ENCODE results near the gene DNAH11.

Gene DNAH11

GRCh38 chr7:21636694-21637093 is 93.9 kb downstream of the DNAH11 start:
- Histone ChIP-seq H3K36me3 (no peaks in the 10 kb centered on the region), H3K4me3 (no peak overlapping the region), H3K9me3 (replicated peaks in 1 of 11) (peaks cover 0 to 6% (median 4%) of the 10 kb centered on the region in 11 experiments; a peak in 10 of 22 replicates), H3K4me1 (no peaks in the 10 kb centered on the region), H4K20me1 (no peaks in the 10 kb centered on the region), H3K9ac (no peak overlapping the region), H3K27ac (no peak overlapping the region), H3K27me3 (no peaks in the 10 kb centered on the region), H3K4me2 (no peak overlapping the region)
- TF ChIP-seq Cebpa-rat (IDR thresholded peaks at IDR 0.05), result no peak

- H3K27me3 ChIP-seq, result no peaks in the 10 kb centered on the region
- no peaks in the 10 kb centered on the region for H3K36me3 ChIP-seq
- no peak overlapping the region for H3K9ac ChIP-seq
- no peaks in the 10 kb centered on the region for H4K20me1 ChIP-seq
- H3K4me2 ChIP-seq, result no peak overlapping the region
- H3K27ac ChIP-seq, result no peak overlapping the region
- no peaks in the 10 kb centered on the region for H3K9me3 ChIP-seq (replicated peaks in 1 of 11)
- no peak overlapping the region for H3K4me3 ChIP-seq
- H3K4me1 ChIP-seq, result no peaks in the 10 kb centered on the region
- TF ChIP-seq Cebpa-rat (IDR thresholded peaks at IDR 0.05), result no peak
Observed at GRCh38 chr7:21639206-21639868, 96.5 kb downstream of the DNAH11 start.

- H3K36me3 ChIP-seq, result no peaks in the 10 kb centered on the region
- no peak for TF ChIP-seq Cebpa-rat (IDR thresholded peaks at IDR 0.05)
- H3K9me3 ChIP-seq (replicated peaks in 1 of 11), result no peaks in the 10 kb centered on the region
- no peak overlapping the region for H3K4me3 ChIP-seq
- H4K20me1 ChIP-seq, result no peaks in the 10 kb centered on the region
- no peaks in the 10 kb centered on the region for H3K27me3 ChIP-seq
- H3K4me2 ChIP-seq, result no peak overlapping the region
- no peak overlapping the region for H3K9ac ChIP-seq
- H3K27ac ChIP-seq, result no peak overlapping the region
- no peaks in the 10 kb centered on the region for H3K4me1 ChIP-seq
Observed at GRCh38 chr7:21640105-21640504, 97.3 kb downstream of the DNAH11 start.

DNA sequence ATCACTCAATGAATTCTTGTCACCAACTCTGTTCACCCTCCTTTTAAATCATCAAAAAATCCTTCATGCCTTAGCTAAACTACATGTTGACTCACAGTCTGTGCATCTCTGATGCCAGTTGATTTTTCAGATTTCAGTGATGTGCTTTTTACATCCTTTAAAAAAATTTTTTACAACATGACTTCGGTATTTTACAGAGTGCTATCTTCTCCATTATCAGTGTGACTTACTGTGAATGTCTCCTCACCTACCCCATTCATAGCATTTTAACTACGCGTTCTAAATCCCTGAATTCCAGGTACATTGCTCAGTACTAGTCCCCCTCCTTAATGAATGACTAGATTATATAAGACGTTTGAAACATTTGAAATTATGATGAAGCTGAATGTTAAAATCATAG is 98.7 kb downstream of the DNAH11 start:
- H4K20me1 ChIP-seq, result no peaks in the 10 kb centered on the region
- no peak overlapping the region for H3K4me2 ChIP-seq
- no peaks in the 10 kb centered on the region for H3K9me3 ChIP-seq (replicated peaks in 1 of 11)
- no peaks in the 10 kb centered on the region for H3K36me3 ChIP-seq
- no peak overlapping the region for H3K9ac ChIP-seq
- H3K4me1 ChIP-seq, result peaks cover 0 to 8% (median 6%) of the 10 kb centered on the region in 10 experiments; a peak in 7 of 20 replicates
- no peak overlapping the region for H3K4me3 ChIP-seq
- TF ChIP-seq Cebpa-rat (IDR thresholded peaks at IDR 0.05), result no peak
- H3K27ac ChIP-seq, result no peak overlapping the region
- H3K27me3 ChIP-seq, result no peaks in the 10 kb centered on the region

DNA sequence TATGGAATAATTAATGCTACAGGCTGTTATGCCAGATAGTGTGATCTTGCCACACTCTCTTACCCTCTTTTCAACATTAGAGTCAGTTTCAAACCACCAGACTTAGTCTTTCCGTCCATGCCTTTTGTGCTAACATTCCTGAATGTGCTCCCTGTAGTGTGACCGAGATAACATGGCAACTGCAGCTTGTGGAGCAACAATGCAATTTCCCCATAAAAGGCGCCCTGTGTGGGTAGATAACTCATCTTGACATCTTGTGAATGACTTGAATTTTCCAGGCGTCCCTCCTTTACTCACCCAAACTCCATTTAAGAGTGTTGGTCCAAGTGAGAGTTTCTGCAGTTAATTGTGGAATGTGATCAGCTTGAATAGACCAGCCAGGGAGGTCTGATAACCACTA is 99.6 kb downstream of the DNAH11 start:
- Histone ChIP-seq H3K4me1 (peaks cover 0 to 8% (median 6%) of the 10 kb centered on the region in 10 experiments; a peak in 7 of 20 replicates), H3K4me3 (no peak overlapping the region), H3K27me3 (no peaks in the 10 kb centered on the region), H3K9ac (no peak overlapping the region), H3K4me2 (no peak overlapping the region), H3K9me3 (replicated peaks in 1 of 11) (peaks cover 0 to 8% (median 4%) of the 10 kb centered on the region in 11 experiments; a peak in 18 of 22 replicates), H3K36me3 (no peaks in the 10 kb centered on the region), H3K27ac (no peak overlapping the region), H4K20me1 (no peaks in the 10 kb centered on the region)
- TF ChIP-seq Cebpa-rat (IDR thresholded peaks at IDR 0.05), result no peak

GRCh38 chr7:21651697-21652096 is 108.9 kb downstream of the DNAH11 start:
- H3K27me3 ChIP-seq, result no peaks in the 10 kb centered on the region
- no peak overlapping the region for H3K4me3 ChIP-seq
- no peaks in the 10 kb centered on the region for H4K20me1 ChIP-seq
- H3K36me3 ChIP-seq, result no peaks in the 10 kb centered on the region
- peaks cover 4 to 17% (median 14%) of the 10 kb centered on the region in 11 experiments; a peak in 19 of 22 replicates for H3K9me3 ChIP-seq (replicated peaks in 1 of 11)
- no peak overlapping the region for H3K27ac ChIP-seq
- no peak overlapping the region for H3K9ac ChIP-seq
- H3K4me1 ChIP-seq, result no peaks in the 10 kb centered on the region
- H3K4me2 ChIP-seq, result no peak overlapping the region
- TF ChIP-seq Cebpa-rat (IDR thresholded peaks at IDR 0.05), result no peak

DNA sequence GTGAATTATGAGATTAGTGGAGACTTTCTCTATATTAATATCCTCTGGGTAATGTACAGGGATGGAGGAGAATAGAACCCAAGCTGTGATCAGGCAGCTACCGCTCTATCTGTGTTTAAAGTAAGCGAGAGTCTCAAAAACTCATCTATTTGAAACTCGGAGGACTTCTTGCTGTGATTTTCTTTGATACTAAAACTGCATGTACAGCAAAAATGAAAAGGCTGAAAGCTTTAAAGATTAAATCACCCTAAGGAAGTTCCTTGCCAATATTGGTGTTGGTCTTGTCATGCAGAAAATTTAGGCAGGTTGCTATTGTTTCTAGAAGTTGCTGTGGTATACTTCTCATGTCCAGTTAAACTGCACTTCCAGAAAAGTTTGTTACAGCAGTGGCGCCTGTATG is 110.8 kb downstream of the DNAH11 start:
- no peak for TF ChIP-seq Cebpa-rat (IDR thresholded peaks at IDR 0.05)
- H3K4me2 ChIP-seq, result no peak overlapping the region
- no peaks in the 10 kb centered on the region for H3K4me1 ChIP-seq
- no peak overlapping the region for H3K9ac ChIP-seq
- H3K36me3 ChIP-seq, result no peaks in the 10 kb centered on the region
- H4K20me1 ChIP-seq, result no peaks in the 10 kb centered on the region
- H3K4me3 ChIP-seq, result no peak overlapping the region
- no peaks in the 10 kb centered on the region for H3K9me3 ChIP-seq (replicated peaks in 1 of 11)
- H3K27me3 ChIP-seq, result no peaks in the 10 kb centered on the region
- H3K27ac ChIP-seq, result no peak overlapping the region

GRCh38 chr7:21656081-21656480 is 113.2 kb downstream of the DNAH11 start:
- Histone ChIP-seq H3K4me1 (no peaks in the 10 kb centered on the region), H4K20me1 (no peaks in the 10 kb centered on the region), H3K27me3 (no peaks in the 10 kb centered on the region), H3K36me3 (no peaks in the 10 kb centered on the region), H3K9ac (no peak overlapping the region), H3K27ac (no peak overlapping the region), H3K4me3 (no peak overlapping the region), H3K4me2 (no peak overlapping the region), H3K9me3 (replicated peaks in 1 of 11) (peaks cover 0 to 4% (median 3%) of the 10 kb centered on the region in 11 experiments; a peak in 6 of 22 replicates)
- no peak for TF ChIP-seq Cebpa-rat (IDR thresholded peaks at IDR 0.05)

DNA sequence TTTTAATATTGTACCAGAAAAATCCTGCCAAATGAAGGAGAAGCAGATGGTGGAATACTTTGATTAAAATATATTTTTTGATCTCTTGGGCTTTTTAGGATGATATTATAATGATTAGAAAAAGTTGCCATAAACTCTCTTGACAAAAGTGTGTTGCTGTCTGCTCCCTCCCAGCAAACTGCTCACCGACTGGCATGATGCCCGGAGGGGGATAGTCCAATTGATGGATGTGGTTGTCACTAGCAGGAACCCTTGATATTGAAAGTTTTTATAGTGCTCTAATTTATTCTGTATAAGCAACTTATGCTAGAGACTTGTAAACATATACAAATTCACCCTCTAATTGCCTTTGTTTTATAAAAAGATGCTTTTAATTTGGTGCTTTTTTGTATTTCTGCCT is 114.0 kb downstream of the DNAH11 start:
- Histone ChIP-seq H3K4me2 (no peak overlapping the region), H3K9me3 (replicated peaks in 1 of 11) (peaks cover 5 to 11% (median 10%) of the 10 kb centered on the region in 11 experiments; a peak in 20 of 22 replicates), H3K27me3 (no peaks in the 10 kb centered on the region), H3K9ac (no peak overlapping the region), H3K36me3 (no peaks in the 10 kb centered on the region), H3K4me1 (no peaks in the 10 kb centered on the region), H4K20me1 (no peaks in the 10 kb centered on the region), H3K4me3 (no peak overlapping the region), H3K27ac (no peak overlapping the region)
- no peak for TF ChIP-seq Cebpa-rat (IDR thresholded peaks at IDR 0.05)

GRCh38 chr7:21670496-21670895 is 127.7 kb downstream of the DNAH11 start:
- TF ChIP-seq Cebpa-rat (IDR thresholded peaks at IDR 0.05), result no peak
- no peak overlapping the region for H3K27ac ChIP-seq

More at GRCh38 chr7:21670496-21670895, 127.7 kb downstream of the DNAH11 start:
- Histone ChIP-seq H3K4me3 (no peak overlapping the region), H3K4me1 (peaks cover 0 to 7% (median 0%) of the 10 kb centered on the region in 10 experiments; a peak in 3 of 20 replicates), H3K9me3 (replicated peaks in 1 of 11) (no peaks in the 10 kb centered on the region), H3K36me3 (no peaks in the 10 kb centered on the region), H3K4me2 (no peak overlapping the region), H4K20me1 (no peaks in the 10 kb centered on the region), H3K9ac (no peak overlapping the region), H3K27me3 (no peaks in the 10 kb centered on the region)
